T-helper 17 cell (primary cell): ENCODE measurements around the gene EDA. TPM values are rescaled to one million over a fixed set of nuclear protein-coding genes. Genes with fewer than 3 reads are reported as not detected.
"Not testable (repeated sequence)": the region's sequence is repeated elsewhere in the genome, so short reads cannot be mapped to it uniquely, and the experiment has no call there.

ENCODE experiments used
- ATAC-seq: fragments of 150-1000 bp; cut with Tn5 transposase; 2 replicates; pipeline ENCODE4 v1.10.0; 2021; ENCODE audit warnings: mild to moderate bottlenecking, moderate library complexity
- DNase-seq, 3 donors: peaks; one replicate each; pipeline versions ENCODE4 v3.0.0 to v3.0.0-alpha.2; 2020 to 2021
- H3K9me3 ChIP-seq: one replicate; pipeline ENCODE4 v1.7.0; 2013; ENCODE audit warnings: low read length, mild to moderate bottlenecking; ENCODE audit not compliant: control insufficient read depth, poor library complexity, severe bottlenecking
- H3K27ac Mint-ChIP-seq: one replicate; pipeline ENCODE4 v1.8.0; 2022; ENCODE audit warnings: mild to moderate bottlenecking, moderate library complexity, mixed read lengths
- H3K27me3 Mint-ChIP-seq: one replicate; pipeline ENCODE4 v1.8.0; 2022; ENCODE audit warnings: mixed read lengths
- H3K36me3 Mint-ChIP-seq: one replicate; pipeline ENCODE4 v1.8.0; 2022; ENCODE audit warnings: low read depth, mixed read lengths
- H3K4me1 Mint-ChIP-seq: one replicate; pipeline ENCODE4 v1.8.0; 2022; ENCODE audit warnings: mild to moderate bottlenecking, mixed read lengths
- H3K4me3 Mint-ChIP-seq: one replicate; pipeline ENCODE4 v1.8.0; 2022; ENCODE audit warnings: mild to moderate bottlenecking, moderate library complexity, mixed read lengths
- total RNA-seq, 4 donors: library from RNA in 2 of 4; stranded (reverse) in 2 of 4; gene quantifications; one replicate each; pipeline ENCODE4 v1.2.3 and lab custom pipeline; 2022 to 2026

Gene EDA
- total RNA-seq, 2 donors from 2014 or later: 5.9 to 13.6 TPM

DNA sequence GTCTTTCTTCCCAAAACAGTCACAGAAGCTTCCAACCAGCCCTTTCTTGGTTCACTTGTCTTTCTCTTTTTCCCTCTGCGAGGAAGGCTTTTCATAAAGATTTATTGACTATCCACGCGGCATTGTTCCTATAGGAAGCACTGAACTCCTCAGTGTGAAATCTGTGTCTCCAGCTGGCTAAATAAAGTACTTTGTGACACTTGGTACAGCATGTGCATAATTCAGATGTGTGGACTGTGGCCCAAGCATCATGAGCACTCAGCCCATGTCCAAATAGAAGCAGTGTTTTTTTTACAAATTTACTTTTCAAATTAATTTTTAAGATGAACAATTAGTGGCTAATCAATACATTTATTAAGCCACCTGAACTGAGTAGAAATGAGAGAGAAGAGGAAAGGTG is 146.4 kb downstream of the EDA start:
- Mint-ChIP-seq H3K27ac (no peak overlapping the region), H3K4me1 (no peaks in the 10 kb centered on the region), H3K36me3 (no peaks in the 10 kb centered on the region), H3K4me3 (no peak overlapping the region), H3K27me3 (no peaks in the 10 kb centered on the region)
- H3K9me3 ChIP-seq: no peaks in the 10 kb centered on the region
- ATAC-seq (no peak), DNase-seq (no peak)

DNA sequence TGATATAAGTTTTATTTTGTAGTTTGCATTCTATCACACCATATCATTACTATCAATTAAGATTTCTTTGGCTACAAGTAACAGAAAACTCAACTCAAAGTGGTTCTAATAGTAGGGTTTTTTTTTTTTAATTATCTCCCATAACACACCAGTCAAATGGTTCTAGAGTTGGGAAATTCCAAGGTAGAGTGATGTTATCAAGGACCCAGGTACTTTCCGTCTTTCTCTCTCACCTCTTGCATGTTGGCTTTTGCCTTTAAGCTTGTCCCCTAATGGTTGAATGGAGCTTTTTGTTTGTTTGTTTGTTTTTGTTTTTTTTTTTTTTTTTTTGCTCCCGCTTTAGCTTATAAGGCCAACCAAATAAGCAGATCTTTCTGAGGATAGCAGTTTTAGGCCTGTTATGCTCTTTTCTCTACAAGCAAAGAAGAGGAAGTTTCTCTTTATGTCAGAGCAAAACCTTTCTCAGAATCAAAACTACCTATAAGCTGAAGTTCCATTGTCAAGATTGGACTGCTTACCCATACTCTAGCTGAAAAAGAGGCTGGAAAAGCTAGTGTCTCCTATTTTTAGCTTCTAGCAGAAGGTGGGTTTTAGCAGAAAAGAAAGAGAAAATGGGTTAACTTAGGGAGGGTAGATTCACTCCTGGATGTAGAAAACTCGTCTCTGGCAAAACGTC is 177.5 kb downstream of the EDA start:
- ATAC-seq (no peak), DNase-seq (no peak)
- H3K4me3 Mint-ChIP-seq: no peak overlapping the region
- no peaks in the 10 kb centered on the region for H3K36me3 Mint-ChIP-seq
- H3K4me1 Mint-ChIP-seq: no peaks in the 10 kb centered on the region
- H3K9me3 ChIP-seq: peaks cover 3% of the 10 kb centered on the region
- no peak overlapping the region for H3K27ac Mint-ChIP-seq
- no peaks in the 10 kb centered on the region for H3K27me3 Mint-ChIP-seq

DNA sequence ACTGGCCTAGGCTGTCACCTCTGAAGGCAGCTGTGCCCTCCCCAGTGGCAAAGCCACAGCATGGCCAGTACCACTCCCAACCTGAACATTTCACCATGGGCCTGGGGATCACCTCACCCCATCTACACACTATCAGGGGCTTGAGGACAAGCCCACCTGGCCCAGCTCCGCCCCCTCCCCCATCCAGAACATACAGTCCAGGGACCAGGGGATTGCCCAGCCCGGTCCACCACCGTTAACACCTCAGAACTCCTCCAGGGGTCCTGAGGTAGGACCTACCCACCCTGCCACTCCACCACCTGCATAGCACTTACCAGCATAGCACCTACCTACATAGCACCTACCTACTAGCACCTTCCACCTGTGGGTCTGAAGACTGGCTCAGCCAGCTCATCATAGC is 179.8 kb downstream of the EDA start:
- DNase-seq: no peak
- H3K27me3 Mint-ChIP-seq: no peaks in the 10 kb centered on the region
- no peak overlapping the region for H3K27ac Mint-ChIP-seq
- no peaks in the 10 kb centered on the region for H3K4me1 Mint-ChIP-seq
- H3K4me3 Mint-ChIP-seq: no peak overlapping the region
- H3K36me3 Mint-ChIP-seq: no peaks in the 10 kb centered on the region
- H3K9me3 ChIP-seq: peaks cover 3% of the 10 kb centered on the region
- no peak for ATAC-seq

DNA sequence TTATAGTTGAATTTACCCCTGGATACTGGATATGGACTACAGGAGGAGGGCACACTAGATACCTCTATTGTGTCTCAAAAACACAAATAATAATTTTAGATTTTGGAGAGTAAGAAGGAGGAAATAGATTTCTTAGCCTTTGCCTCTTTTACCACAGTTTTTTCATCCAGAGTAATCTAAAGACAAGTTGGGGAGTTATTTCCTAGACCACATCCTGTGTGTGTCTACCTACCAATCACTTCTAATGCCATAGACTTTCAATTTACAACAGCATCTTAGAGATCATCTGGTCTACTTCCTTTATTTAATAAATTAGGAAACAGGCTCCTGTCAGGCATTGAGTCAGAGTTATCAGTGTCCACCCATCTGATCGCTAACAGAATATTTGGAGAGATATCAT is 191.5 kb downstream of the EDA start:
- ATAC-seq (no peak), DNase-seq (no peak)
- H3K36me3 Mint-ChIP-seq: no peaks in the 10 kb centered on the region
- H3K4me3 Mint-ChIP-seq: no peak overlapping the region
- H3K9me3 ChIP-seq: no peaks in the 10 kb centered on the region
- peaks cover 4% of the 10 kb centered on the region for H3K4me1 Mint-ChIP-seq
- H3K27me3 Mint-ChIP-seq: no peaks in the 10 kb centered on the region
- no peak overlapping the region for H3K27ac Mint-ChIP-seq

DNA sequence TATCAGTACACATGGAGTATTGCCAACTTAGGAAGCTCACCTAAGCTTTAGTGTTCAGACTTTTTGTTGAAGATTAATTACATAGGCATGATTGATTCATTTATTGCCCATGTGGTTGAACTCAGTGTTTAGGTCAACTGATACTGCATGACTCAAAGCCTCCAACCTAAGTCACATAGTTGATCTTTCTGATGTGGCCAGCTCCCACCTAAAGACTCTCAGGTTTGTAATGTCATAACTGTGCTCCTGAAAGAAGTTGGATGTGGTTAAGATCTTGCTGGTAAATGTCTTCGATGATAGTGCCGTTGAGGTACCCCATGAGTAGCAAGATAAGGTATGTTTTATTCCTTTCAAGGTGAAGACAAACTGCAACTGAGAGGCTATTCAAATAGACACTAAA is 192.5 kb downstream of the EDA start:
- no peaks in the 10 kb centered on the region for H3K9me3 ChIP-seq
- no peaks in the 10 kb centered on the region for H3K27me3 Mint-ChIP-seq
- H3K4me3 Mint-ChIP-seq: no peak overlapping the region
- ATAC-seq (no peak), DNase-seq (no peak)
- no peak overlapping the region for H3K27ac Mint-ChIP-seq
- H3K36me3 Mint-ChIP-seq: no peaks in the 10 kb centered on the region
- H3K4me1 Mint-ChIP-seq: peaks cover 4% of the 10 kb centered on the region

DNA sequence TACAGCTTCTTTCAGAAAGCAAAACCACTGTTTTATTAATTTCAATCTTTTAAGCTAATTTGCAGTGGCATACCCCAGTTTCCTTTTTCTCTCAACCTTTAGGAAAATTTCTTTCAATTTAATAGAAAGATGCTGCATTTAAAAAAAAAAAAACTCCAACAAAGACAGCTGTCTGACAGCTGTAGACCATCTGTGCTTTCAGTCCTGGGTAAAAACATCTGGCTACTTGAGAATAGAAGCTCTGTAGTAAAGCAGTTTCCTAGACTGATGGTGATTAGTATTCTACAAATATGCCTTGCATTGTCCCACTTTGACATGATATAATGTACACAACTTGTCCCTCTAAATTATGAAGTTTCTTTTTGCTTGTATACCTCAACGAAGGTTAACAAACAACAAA is 197.8 kb downstream of the EDA start:
- ATAC-seq: no peak

DNA sequence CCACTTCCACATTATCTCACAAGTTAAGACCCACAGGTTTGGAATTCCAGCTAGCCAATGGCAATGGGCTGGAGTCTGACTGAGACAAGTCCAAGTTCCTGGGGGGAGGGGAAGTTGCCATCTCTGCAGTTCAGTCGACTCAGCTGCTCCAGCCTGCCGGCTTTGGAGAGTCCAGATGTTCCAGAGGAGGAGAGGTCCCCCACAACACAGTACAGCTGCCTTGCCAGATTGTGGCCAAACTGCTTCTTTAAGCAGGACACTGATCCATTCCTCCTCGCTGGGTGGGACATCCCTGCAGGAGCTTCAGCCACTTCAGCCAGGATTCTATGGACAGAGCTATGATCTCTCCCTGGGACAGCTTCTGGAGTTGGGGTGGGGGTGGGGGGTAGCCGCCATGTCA is 199.2 kb downstream of the EDA start:
- peaks cover 2% of the 10 kb centered on the region for H3K9me3 ChIP-seq
- Mint-ChIP-seq H3K4me1 (no peaks in the 10 kb centered on the region), H3K4me3 (no peak overlapping the region), H3K27me3 (no peaks in the 10 kb centered on the region), H3K27ac (no peak overlapping the region), H3K36me3 (no peaks in the 10 kb centered on the region)
- no peak for DNase-seq
- no peak for ATAC-seq

More for the DNA sequence above, 197.8 kb downstream of the EDA start:
- peaks cover 2% of the 10 kb centered on the region for H3K9me3 ChIP-seq
- Mint-ChIP-seq H3K27me3 (no peaks in the 10 kb centered on the region), H3K27ac (no peak overlapping the region), H3K36me3 (no peaks in the 10 kb centered on the region), H3K4me1 (no peaks in the 10 kb centered on the region), H3K4me3 (no peak overlapping the region)
- DNase-seq: no peak

DNA sequence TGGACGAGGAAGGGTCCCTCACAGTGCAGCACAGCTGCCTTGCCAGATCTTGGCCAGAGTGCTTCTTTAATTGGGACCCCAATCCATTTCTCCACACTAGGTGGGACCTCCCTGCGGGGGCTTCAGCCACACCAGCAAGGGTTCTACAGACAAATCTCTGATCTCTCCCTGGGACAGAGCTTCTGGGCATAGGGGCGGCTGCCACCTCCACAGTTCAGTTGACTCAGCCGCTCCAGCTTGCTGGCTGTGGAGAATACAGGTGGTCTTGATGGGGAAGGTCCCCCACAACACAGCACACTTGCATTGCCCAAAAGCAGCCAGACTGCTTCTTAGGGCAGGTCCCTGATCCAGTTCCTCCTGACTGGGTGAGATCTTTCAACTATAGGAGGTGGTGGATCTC is 199.6 kb downstream of the EDA start:
- H3K4me1 Mint-ChIP-seq: no peaks in the 10 kb centered on the region
- peaks cover 2% of the 10 kb centered on the region for H3K9me3 ChIP-seq
- no peak for DNase-seq
- H3K4me3 Mint-ChIP-seq: no peak overlapping the region
- no peaks in the 10 kb centered on the region for H3K36me3 Mint-ChIP-seq
- H3K27ac Mint-ChIP-seq: no peak overlapping the region
- ATAC-seq: no peak
- H3K27me3 Mint-ChIP-seq: no peaks in the 10 kb centered on the region

DNA sequence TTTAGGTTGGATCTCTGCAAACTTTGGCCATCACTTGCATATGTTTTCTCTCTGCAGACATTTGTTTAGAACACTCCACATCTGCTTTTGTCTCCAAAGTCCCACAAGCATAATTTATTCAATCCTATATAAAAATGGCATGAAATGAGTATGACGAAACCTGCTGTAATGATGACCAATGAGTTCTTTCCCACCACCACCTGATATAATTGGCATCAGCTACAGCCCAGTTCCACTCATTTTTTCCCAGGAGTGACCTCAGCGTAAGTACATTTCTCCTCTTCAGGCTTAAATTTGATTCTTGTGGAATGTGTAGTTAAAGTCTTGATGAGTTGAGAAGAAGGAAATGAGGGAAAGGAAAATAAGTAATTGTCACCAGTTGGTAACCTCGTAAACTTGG is 228.7 kb downstream of the EDA start:
- no peak for ATAC-seq
- Mint-ChIP-seq H3K4me3 (no peak overlapping the region), H3K36me3 (no peaks in the 10 kb centered on the region), H3K4me1 (no peaks in the 10 kb centered on the region), H3K27me3 (no peaks in the 10 kb centered on the region), H3K27ac (no peak overlapping the region)
- no peak for DNase-seq
- no peaks in the 10 kb centered on the region for H3K9me3 ChIP-seq

DNA sequence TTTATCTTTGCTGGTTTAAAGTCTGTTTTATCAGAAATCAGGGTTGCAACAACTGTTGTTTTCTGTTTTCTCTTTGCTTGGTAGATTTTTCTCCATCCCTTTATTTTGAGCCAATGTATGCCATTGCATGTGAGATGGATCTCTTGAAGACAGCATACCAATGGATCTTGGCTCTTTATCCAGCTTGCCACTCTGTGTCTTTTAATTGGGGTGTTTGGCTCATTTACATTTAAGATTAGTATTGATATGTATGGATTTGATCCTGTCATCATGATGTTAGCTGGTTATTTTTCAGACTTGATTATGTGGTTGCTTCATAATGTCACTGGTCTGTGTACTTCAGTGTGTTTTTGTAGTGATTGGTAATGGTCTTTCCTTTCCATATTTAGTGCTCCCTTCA is 244.1 kb downstream of the EDA start:
- not testable (repeated sequence) for H3K36me3 Mint-ChIP-seq, H3K27ac Mint-ChIP-seq, H3K4me3 Mint-ChIP-seq, ATAC-seq, H3K4me1 Mint-ChIP-seq, DNase-seq, H3K9me3 ChIP-seq, H3K27me3 Mint-ChIP-seq

DNA sequence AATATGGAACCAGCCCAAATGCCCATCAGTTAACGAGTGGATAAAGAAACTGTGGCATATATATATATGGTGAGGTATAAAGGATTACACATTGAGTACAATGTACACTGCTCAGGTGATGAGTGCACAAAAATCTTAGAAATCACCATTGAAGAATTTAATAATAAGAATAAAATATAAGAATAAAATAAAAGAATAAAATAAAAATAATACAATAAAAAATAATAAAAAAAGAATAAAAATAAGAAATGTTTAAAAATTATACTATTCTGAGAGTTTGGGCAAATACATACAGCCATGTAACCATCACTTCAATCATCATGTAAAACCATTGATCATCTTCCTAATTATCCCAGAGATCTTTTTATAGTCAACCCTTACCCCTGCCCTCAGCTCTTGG is 260.3 kb downstream of the EDA start:
- DNase-seq: no peak
- H3K9me3 ChIP-seq: no peaks in the 10 kb centered on the region
- Mint-ChIP-seq H3K36me3 (no peaks in the 10 kb centered on the region), H3K4me1 (no peaks in the 10 kb centered on the region), H3K4me3 (no peak overlapping the region), H3K27ac (no peak overlapping the region), H3K27me3 (no peaks in the 10 kb centered on the region)
- no peak for ATAC-seq

DNA sequence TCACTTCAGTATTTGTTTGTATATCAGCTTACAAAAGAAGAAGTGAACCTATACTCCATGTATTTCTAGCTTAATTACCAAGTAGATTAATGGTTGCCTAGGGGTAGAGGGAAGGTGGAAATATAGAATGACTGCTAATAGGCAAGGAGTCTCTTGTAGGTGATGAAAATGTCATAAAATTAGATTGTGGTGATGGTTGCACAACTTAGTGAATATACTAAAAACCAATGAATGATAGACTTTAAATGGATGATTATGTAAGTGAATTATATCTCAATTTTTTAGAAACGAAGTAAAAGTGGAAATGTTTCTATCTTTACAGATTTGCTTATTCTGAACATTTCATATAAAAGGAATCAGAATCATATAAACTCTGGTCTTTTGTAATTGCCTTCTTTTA is 268.3 kb downstream of the EDA start:
- no peak overlapping the region for H3K4me3 Mint-ChIP-seq
- DNase-seq (no peak), ATAC-seq (no peak)
- no peaks in the 10 kb centered on the region for H3K27me3 Mint-ChIP-seq
- no peaks in the 10 kb centered on the region for H3K9me3 ChIP-seq
- no peak overlapping the region for H3K27ac Mint-ChIP-seq
- no peaks in the 10 kb centered on the region for H3K4me1 Mint-ChIP-seq
- no peaks in the 10 kb centered on the region for H3K36me3 Mint-ChIP-seq

DNA sequence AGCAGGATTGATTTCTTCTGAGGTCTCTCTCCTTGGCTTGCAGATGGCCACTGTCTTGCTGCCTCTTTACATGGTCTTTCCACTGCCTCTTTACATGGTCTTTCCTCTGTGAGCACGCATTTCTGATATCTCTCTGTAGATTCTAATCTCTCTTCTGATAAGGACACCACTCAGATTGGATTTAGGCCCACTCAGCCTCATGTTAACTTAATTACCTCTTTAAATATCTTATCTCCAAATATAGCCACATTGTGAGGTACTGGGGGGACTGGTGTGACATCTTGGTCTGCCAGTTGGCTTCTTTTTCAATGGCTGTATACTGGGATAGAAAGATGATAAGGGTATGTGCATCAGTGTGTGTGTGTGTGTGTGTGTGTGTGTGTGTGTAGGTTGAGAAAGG is 280.1 kb downstream of the EDA start:
- H3K9me3 ChIP-seq: no peaks in the 10 kb centered on the region
- H3K4me1 Mint-ChIP-seq: no peaks in the 10 kb centered on the region
- H3K36me3 Mint-ChIP-seq: no peaks in the 10 kb centered on the region
- H3K27me3 Mint-ChIP-seq: no peaks in the 10 kb centered on the region
- no peak for DNase-seq
- no peak overlapping the region for H3K4me3 Mint-ChIP-seq
- no peak for ATAC-seq
- H3K27ac Mint-ChIP-seq: no peak overlapping the region

DNA sequence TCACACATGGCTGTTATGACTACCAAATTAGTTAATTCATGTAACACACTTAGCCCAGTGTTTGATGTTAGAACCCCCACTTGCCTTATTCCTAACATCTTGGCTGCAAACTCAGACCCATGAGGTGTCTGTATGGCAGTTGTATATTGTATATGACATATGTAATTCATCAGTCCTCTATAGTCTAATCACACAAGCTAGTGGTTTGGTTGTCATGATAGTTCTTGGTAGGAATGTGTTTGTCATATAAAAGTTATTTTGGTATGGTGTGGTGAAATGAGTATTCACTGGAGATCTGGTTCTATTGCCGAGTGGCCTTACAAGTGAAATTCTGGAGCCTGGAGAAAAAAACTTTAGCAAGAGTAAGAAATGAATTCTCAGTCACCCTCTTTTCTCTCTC is 284.6 kb downstream of the EDA start:
- Mint-ChIP-seq H3K4me3 (no peak overlapping the region), H3K27ac (no peak overlapping the region), H3K27me3 (no peaks in the 10 kb centered on the region), H3K4me1 (no peaks in the 10 kb centered on the region), H3K36me3 (no peaks in the 10 kb centered on the region)
- DNase-seq (no peak), ATAC-seq (no peak)
- H3K9me3 ChIP-seq: no peaks in the 10 kb centered on the region
